ENCODE results near the gene GABARAP. TPM values are rescaled to one million over a fixed set of nuclear protein-coding genes. Genes with fewer than 3 reads are reported as not detected.
A peak's percentile ranks its signal among the peaks of the same experiment; 100 is the strongest.

GABARAP gene
- total RNA-seq, 2 donors from 2014 or later: 187 to 446 TPM

DNA sequence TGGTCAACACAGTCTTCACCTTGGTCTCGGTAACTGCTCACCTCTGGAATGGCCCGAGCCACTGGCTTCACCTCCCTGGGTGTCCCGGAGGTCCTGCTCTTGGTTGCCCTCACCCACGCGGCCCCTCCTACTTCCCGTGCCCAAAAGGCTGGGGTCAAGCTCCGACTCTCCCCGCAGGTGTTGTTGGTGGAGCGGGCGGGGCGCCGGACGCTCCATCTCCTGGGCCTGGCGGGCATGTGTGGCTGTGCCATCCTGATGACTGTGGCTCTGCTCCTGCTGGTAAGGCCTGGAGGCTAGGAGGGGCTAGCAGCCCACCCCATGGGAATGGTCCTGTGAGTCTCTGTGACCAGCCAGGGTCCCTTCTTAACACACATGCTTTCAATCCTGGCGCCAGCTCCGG lies 42.7 kb upstream of the GABARAP start:
- H3K4me3 ChIP-seq: no peak overlapping the region
- H3K27ac ChIP-seq: no peak overlapping the region
- no peaks in the 10 kb centered on the region for H3K36me3 ChIP-seq
- H3K27me3 ChIP-seq (replicated peaks; ENCODE audit: insufficient read depth): no peaks in the 10 kb centered on the region
- H3K9me3 ChIP-seq: no peaks in the 10 kb centered on the region
- TF ChIP-seq, protein P1, sequence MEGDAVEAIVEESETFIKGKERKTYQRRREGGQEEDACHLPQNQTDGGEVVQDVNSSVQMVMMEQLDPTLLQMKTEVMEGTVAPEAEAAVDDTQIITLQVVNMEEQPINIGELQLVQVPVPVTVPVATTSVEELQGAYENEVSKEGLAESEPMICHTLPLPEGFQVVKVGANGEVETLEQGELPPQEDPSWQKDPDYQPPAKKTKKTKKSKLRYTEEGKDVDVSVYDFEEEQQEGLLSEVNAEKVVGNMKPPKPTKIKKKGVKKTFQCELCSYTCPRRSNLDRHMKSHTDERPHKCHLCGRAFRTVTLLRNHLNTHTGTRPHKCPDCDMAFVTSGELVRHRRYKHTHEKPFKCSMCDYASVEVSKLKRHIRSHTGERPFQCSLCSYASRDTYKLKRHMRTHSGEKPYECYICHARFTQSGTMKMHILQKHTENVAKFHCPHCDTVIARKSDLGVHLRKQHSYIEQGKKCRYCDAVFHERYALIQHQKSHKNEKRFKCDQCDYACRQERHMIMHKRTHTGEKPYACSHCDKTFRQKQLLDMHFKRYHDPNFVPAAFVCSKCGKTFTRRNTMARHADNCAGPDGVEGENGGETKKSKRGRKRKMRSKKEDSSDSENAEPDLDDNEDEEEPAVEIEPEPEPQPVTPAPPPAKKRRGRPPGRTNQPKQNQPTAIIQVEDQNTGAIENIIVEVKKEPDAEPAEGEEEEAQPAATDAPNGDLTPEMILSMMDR (IDR thresholded peaks at IDR 0.05): no peak
- no peak for ATAC-seq (ENCODE audit: insufficient number of reproducible peaks, low FRiP score, low read depth)
- peaks cover 13 to 26% of the 10 kb centered on the region in 2 donors for H3K4me1 ChIP-seq (ENCODE audit: control insufficient read depth in 1 of 2, low read depth in 2 of 2)
- DNase-seq (ENCODE audit: low spot score): no peak

DNA sequence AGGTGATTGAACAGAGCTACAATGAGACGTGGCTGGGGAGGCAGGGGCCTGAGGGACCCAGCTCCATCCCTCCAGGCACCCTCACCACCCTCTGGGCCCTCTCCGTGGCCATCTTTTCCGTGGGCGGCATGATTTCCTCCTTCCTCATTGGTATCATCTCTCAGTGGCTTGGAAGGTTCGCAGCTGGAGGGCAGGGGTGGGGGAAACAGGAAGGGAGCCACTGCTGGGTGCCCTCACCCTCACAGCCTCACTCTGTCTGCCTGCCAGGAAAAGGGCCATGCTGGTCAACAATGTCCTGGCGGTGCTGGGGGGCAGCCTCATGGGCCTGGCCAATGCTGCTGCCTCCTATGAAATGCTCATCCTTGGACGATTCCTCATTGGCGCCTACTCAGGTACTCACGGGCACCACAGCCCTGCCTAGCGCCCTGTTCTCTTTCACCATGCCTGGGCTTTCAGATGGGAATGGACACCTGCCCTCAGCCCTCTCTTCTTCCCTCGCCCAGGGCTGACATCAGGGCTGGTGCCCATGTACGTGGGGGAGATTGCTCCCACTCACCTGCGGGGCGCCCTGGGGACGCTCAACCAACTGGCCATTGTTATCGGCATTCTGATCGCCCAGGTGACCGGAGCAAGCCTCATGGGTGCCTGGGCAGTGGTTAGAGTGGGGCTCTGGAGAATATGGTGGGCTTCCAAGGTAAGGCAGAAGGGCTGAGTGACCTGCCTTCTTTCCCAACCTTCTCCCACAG lies 41.4 kb upstream of the GABARAP start:
- DNase-seq (ENCODE audit: low spot score): no peak

DNA sequence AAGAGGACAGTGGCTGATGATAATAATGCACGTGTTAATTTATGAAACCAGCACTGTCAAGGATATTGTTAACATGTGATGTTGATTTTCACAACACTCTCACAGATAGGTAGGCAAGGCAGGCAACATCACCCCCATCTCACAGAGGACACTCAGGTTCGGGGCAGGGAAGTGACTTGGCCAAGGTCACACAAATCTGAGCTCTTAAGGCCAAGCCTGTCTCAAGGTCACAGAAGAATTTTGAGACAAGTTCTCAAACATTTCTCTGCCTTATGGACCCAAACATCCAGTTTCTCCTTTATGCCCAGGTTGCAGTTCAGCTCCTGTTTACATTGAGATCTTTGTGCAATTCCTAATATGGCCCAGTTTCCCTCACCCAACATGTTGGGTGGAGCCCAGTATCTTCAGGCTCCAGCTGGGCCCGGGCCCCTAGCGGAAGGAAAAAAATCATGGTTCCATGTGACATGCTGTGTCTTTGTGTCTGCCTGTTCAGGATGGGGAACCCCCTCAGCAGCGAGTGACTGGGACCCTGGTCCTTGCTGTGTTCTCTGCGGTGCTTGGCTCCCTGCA lies 40.6 kb upstream of the GABARAP start:
- ATAC-seq (ENCODE audit: insufficient number of reproducible peaks, low FRiP score, low read depth): no peak
- Histone ChIP-seq H3K27ac (no peak overlapping the region), H3K36me3 (no peaks in the 10 kb centered on the region), H3K9me3 (no peaks in the 10 kb centered on the region), H3K4me1 (ENCODE audit: control insufficient read depth in 1 of 2, low read depth in 2 of 2) (peaks cover 13 to 26% of the 10 kb centered on the region in 2 donors), H3K27me3 (replicated peaks; ENCODE audit: insufficient read depth) (no peaks in the 10 kb centered on the region), H3K4me3 (no peak overlapping the region)
- DNase-seq (ENCODE audit: low spot score): no peak
- TF ChIP-seq, protein P1 (IDR thresholded peaks at IDR 0.05): no peak

More for the DNA sequence above, 41.4 kb upstream of the GABARAP start:
- Histone ChIP-seq H3K27me3 (replicated peaks; ENCODE audit: insufficient read depth) (no peaks in the 10 kb centered on the region), H3K4me1 (ENCODE audit: control insufficient read depth in 1 of 2, low read depth in 2 of 2) (peaks cover 13 to 26% of the 10 kb centered on the region in 2 donors), H3K9me3 (no peaks in the 10 kb centered on the region), H3K36me3 (no peaks in the 10 kb centered on the region), H3K4me3 (no peak overlapping the region), H3K27ac (no peak overlapping the region)
- TF ChIP-seq, protein P1 (IDR thresholded peaks at IDR 0.05): no peak
- no peak for ATAC-seq (ENCODE audit: insufficient number of reproducible peaks, low FRiP score, low read depth)

DNA sequence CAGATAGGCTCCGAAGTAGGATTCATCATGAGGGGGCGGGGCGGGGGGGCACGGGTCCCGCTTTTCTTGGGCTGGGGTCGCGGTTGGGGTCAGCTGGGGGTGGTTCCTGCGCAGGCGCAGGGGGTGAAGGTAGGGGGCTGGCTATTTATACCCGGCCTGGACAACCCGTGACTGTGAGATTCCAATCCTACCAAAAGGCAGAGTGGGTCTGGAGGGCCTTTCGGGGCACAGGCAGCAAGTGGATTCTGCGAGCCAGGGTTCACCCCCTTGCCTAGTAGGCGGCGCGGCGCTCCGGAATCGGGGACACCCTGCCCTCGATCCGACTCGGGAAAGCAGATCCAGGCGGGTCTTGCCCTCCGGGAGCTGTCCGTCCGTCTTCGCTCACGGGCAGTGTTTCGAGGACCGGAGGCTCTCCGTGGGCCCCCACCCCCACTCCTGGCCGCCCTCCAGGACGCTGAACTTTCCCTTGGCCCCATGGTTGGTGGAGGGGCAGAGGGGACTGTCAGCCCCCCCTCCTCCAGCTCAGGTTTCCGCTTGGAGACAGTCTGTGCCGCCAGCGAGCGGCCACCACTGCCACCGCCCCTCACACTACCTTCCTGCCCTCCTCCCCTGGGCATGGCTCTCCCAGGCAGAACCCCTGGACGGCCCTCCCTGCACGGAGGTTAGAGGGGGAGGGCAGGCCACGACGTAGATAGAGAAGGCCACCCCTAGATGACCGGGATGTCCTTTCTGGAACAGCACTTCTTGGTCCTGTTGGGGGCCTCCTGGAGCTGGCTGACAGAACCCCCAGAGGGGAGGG lies 39.9 kb upstream of the GABARAP start:
- H3K4me1 ChIP-seq (ENCODE audit: control insufficient read depth in 1 of 2, low read depth in 2 of 2): peaks cover 13 to 26% of the 10 kb centered on the region in 2 donors
- H3K9me3 ChIP-seq: no peaks in the 10 kb centered on the region
- peak overlapping the region; percentile 73 for H3K4me3 ChIP-seq
- TF ChIP-seq, protein P1 (IDR thresholded peaks at IDR 0.05): no peak
- DNase-seq (ENCODE audit: low spot score): no peak
- H3K27me3 ChIP-seq (replicated peaks; ENCODE audit: insufficient read depth): no peaks in the 10 kb centered on the region
- no peaks in the 10 kb centered on the region for H3K36me3 ChIP-seq
- H3K27ac ChIP-seq: no peak overlapping the region
- ATAC-seq (ENCODE audit: insufficient number of reproducible peaks, low FRiP score, low read depth): no peak

Measured in thoracic aorta (tissue), 2 donors.